KG1 (cell line): ENCODE data around the gene MS4A3.
"Not testable (repeated sequence)": the region's sequence is repeated elsewhere in the genome, so short reads cannot be mapped to it uniquely, and the experiment has no call there.

ENCODE experiments used
- DNase-seq: peaks from one replicate; lab custom pipeline; 2025; lab: John Stamatoyannopoulos, UW

Gene MS4A3

GRCh38 chr11:60056349-60056969 is at the start of gene MS4A3:
Gene MS4A3 (plus strand): TSS chr11:60056665. CDS start chr11:60061161, 4,496 bp downstream.
- DNase-seq, result no peak

- no peak for DNase-seq
Measured at GRCh38 chr11:60016881-60017280, 39.6 kb upstream of the MS4A3 start, which contains the start of gene OOSP4B. Gene OOSP4B (plus strand): TSS chr11:60017181.

GRCh38 chr11:60018058-60018457 is 38.4 kb upstream of the MS4A3 start:
- no peak for DNase-seq

GRCh38 chr11:60020376-60020775 is 36.1 kb upstream of the MS4A3 start:
- not testable (repeated sequence) for DNase-seq

GRCh38 chr11:60029015-60029632 is 27.3 kb upstream of the MS4A3 start:
- DNase-seq, result no peak

- no peak for DNase-seq
Measured at GRCh38 chr11:60040109-60040508, 16.4 kb upstream of the MS4A3 start, which contains the start of gene OOSP2. Gene OOSP2 (plus strand): TSS chr11:60040409. CDS start chr11:60040460, 51 bp downstream.

GRCh38 chr11:60050422-60050821 is 6.0 kb upstream of the MS4A3 start:
- not testable (repeated sequence) for DNase-seq

GRCh38 chr11:60050839-60051238 is 5.6 kb upstream of the MS4A3 start:
- not testable (repeated sequence) for DNase-seq

GRCh38 chr11:60059052-60059451 is 2.6 kb downstream of the MS4A3 start:
- DNase-seq, result no peak

GRCh38 chr11:60059521-60060240 is 3.2 kb downstream of the MS4A3 start:
- no peak for DNase-seq

- DNase-seq, result peak; percentile 40
Measured at GRCh38 chr11:60064111-60064510, 7.6 kb downstream of the MS4A3 start.

GRCh38 chr11:60065801-60066200 is 9.3 kb downstream of the MS4A3 start:
- DNase-seq, result no peak

- DNase-seq, result no peak
Measured at GRCh38 chr11:60069450-60069849, 13.0 kb downstream of the MS4A3 start.

GRCh38 chr11:60071644-60072043 is 15.2 kb downstream of the MS4A3 start:
- DNase-seq, result not testable (repeated sequence)

- DNase-seq, result no peak
Measured at GRCh38 chr11:60077216-60077817, 20.9 kb downstream of the MS4A3 start.

GRCh38 chr11:60077981-60078380 is 21.5 kb downstream of the MS4A3 start:
- DNase-seq, result no peak

- DNase-seq, result no peak
Measured at GRCh38 chr11:60078745-60079144, 22.3 kb downstream of the MS4A3 start.

- DNase-seq, result no peak
Measured at GRCh38 chr11:60080535-60080934, 24.1 kb downstream of the MS4A3 start.

GRCh38 chr11:60084631-60085273 is 28.3 kb downstream of the MS4A3 start:
- DNase-seq, result no peak

- no peak for DNase-seq
Measured at GRCh38 chr11:60085909-60086308, 29.4 kb downstream of the MS4A3 start.

- DNase-seq, result no peak
Measured at GRCh38 chr11:60087239-60087638, 30.8 kb downstream of the MS4A3 start.

- no peak for DNase-seq
Measured at GRCh38 chr11:60088364-60088763, 31.9 kb downstream of the MS4A3 start, which contains the start of gene MS4A2. Gene MS4A2 (plus strand): TSS chr11:60088664. CDS start chr11:60088766, 102 bp downstream.
